ENCODE data around the gene COP1. TPM values are rescaled to one million over a fixed set of nuclear protein-coding genes. Genes with fewer than 3 reads are reported as not detected.
"Not testable (repeated sequence)": the region's sequence is repeated elsewhere in the genome, so short reads cannot be mapped to it uniquely, and the experiment has no call there.

The COP1 gene
- total RNA-seq, 1 experiment from 2014 or later = 47.0 TPM

GRCh38 chr1:176206006-176206960 is 803 bp downstream of the COP1 start:
- peak; percentile 43 for DNase-seq (ENCODE audit: unreplicated experiment)
- H3K4me3 Mint-ChIP-seq (ENCODE audit: unreplicated experiment) = peak overlapping the region; percentile 83
- CTCF ChIA-PET = interaction anchor here (0.7 to 1.0 kb wide), 3 partner anchors 15 to 893 kb away, joined by 3 to 4 read pairs (median 3); no protein-coding TSS in a partner anchor
- H3K27ac Mint-ChIP-seq (ENCODE audit: low read depth, unreplicated experiment) = peak overlapping the region; percentile 57
- H3K4me1 Mint-ChIP-seq (ENCODE audit: insufficient read depth, unreplicated experiment) = peaks cover 28% of the 10 kb centered on the region
- no peaks in the 10 kb centered on the region for H3K27me3 Mint-ChIP-seq (ENCODE audit: insufficient read depth, unreplicated experiment)
- no peaks in the 10 kb centered on the region for H3K36me3 Mint-ChIP-seq (ENCODE audit: insufficient read depth, unreplicated experiment)
- POLR2A ChIA-PET = interaction anchor here (0.6 to 2.0 kb wide), 14 partner anchors 10 to 1647 kb away, joined by 3 to 13 read pairs (median 4); partner anchors contain the start of gene MRPS14
- no peaks in the 10 kb centered on the region for H3K9me3 Mint-ChIP-seq (ENCODE audit: unreplicated experiment)
- no TSS peak for BruUV-seq (replicated peaks)
- intact Hi-C loops (cut with micrococcal nuclease) = loop anchor here (2.0 to 10.0 kb wide), 4 partner anchors 35 to 1201 kb away; no protein-coding TSS in a partner anchor
- TF ChIP-seq CTCF (IDR thresholded peaks at IDR 0.05; ENCODE audit: unreplicated experiment) = no peak

GRCh38 chr1:176205332-176205914 is 1.7 kb downstream of the COP1 start:
- DNase-seq (ENCODE audit: unreplicated experiment) = peak; percentile 31
- peak overlapping the region; percentile 83 for H3K4me3 Mint-ChIP-seq (ENCODE audit: unreplicated experiment)
- no peaks in the 10 kb centered on the region for H3K36me3 Mint-ChIP-seq (ENCODE audit: insufficient read depth, unreplicated experiment)
- H3K27ac Mint-ChIP-seq (ENCODE audit: low read depth, unreplicated experiment) = peak overlapping the region; percentile 57
- BruUV-seq (replicated peaks) = no TSS peak
- ChIA-PET POLR2A (interaction anchor here (0.6 to 2.8 kb wide), 10 partner anchors 10 to 1390 kb away, joined by 3 to 13 read pairs (median 4); partner anchors contain the start of gene MRPS14), CTCF (interaction anchor here (1.0 to 2.2 kb wide), 2 partner anchors 86 to 832 kb away, joined by 4 to 10 read pairs; no protein-coding TSS in a partner anchor)
- H3K4me1 Mint-ChIP-seq (ENCODE audit: insufficient read depth, unreplicated experiment) = peaks cover 34% of the 10 kb centered on the region
- intact Hi-C loops (cut with micrococcal nuclease) = loop anchor here (5.0 to 10.0 kb wide), 3 partner anchors 88 to 1201 kb away; no protein-coding TSS in a partner anchor
- no peaks in the 10 kb centered on the region for H3K27me3 Mint-ChIP-seq (ENCODE audit: insufficient read depth, unreplicated experiment)
- H3K9me3 Mint-ChIP-seq (ENCODE audit: unreplicated experiment) = no peaks in the 10 kb centered on the region
- no peak for TF ChIP-seq CTCF (IDR thresholded peaks at IDR 0.05; ENCODE audit: unreplicated experiment)

- DNase-seq (ENCODE audit: unreplicated experiment); H3K27me3 Mint-ChIP-seq (ENCODE audit: insufficient read depth, unreplicated experiment); H3K36me3 Mint-ChIP-seq (ENCODE audit: insufficient read depth, unreplicated experiment); H3K9me3 Mint-ChIP-seq (ENCODE audit: unreplicated experiment); BruUV-seq (replicated peaks): not testable (repeated sequence)
- peak overlapping the region; percentile 83 for H3K4me3 Mint-ChIP-seq (ENCODE audit: unreplicated experiment)
- H3K4me1 Mint-ChIP-seq (ENCODE audit: insufficient read depth, unreplicated experiment) = peaks cover 40% of the 10 kb centered on the region
- intact Hi-C loops (cut with micrococcal nuclease) = loop anchor here (5.0 to 10.0 kb wide), 3 partner anchors 87 to 1200 kb away; no protein-coding TSS in a partner anchor
- H3K27ac Mint-ChIP-seq (ENCODE audit: low read depth, unreplicated experiment) = peak overlapping the region; percentile 57
- ChIA-PET CTCF (interaction anchor here (2.2 kb wide), 1 partner anchor 85 kb away, joined by 10 read pairs; no protein-coding TSS in a partner anchor), POLR2A (interaction anchor here (1.9 to 2.8 kb wide), 3 partner anchors 9 to 1182 kb away, joined by 8 to 13 read pairs (median 13); partner anchors contain the start of gene MRPS14)
These were observed 2.4 kb downstream of the COP1 start for GRCh38 chr1:176204655-176205054.

- DNase-seq (ENCODE audit: unreplicated experiment) = peak; percentile 8
- H3K9me3 Mint-ChIP-seq (ENCODE audit: unreplicated experiment) = no peaks in the 10 kb centered on the region
- H3K36me3 Mint-ChIP-seq (ENCODE audit: insufficient read depth, unreplicated experiment) = no peaks in the 10 kb centered on the region
- no peaks in the 10 kb centered on the region for H3K27me3 Mint-ChIP-seq (ENCODE audit: insufficient read depth, unreplicated experiment)
- POLR2A ChIA-PET = interaction anchor here (1.4 to 2.8 kb wide), 2 partner anchors 11 to 42 kb away, joined by 4 to 13 read pairs; no protein-coding TSS in a partner anchor
- no peak for TF ChIP-seq CTCF (IDR thresholded peaks at IDR 0.05; ENCODE audit: unreplicated experiment)
- no peak overlapping the region for H3K4me3 Mint-ChIP-seq (ENCODE audit: unreplicated experiment)
- CTCF ChIA-PET = interaction anchor here (0.6 to 2.2 kb wide), 4 partner anchors 11 to 1206 kb away, joined by 3 to 10 read pairs (median 4); no protein-coding TSS in a partner anchor
- intact Hi-C loops (cut with micrococcal nuclease) = loop anchor here (10.0 kb wide), 2 partner anchors 729 to 1199 kb away; no protein-coding TSS in a partner anchor
- no peak overlapping the region for H3K27ac Mint-ChIP-seq (ENCODE audit: low read depth, unreplicated experiment)
- H3K4me1 Mint-ChIP-seq (ENCODE audit: insufficient read depth, unreplicated experiment) = peaks cover 40% of the 10 kb centered on the region
- no TSS peak for BruUV-seq (replicated peaks)
These were observed 3.4 kb downstream of the COP1 start for GRCh38 chr1:176203735-176204134.
